Measurements from ENCODE around the gene LRP8. TPM values are rescaled to one million over a fixed set of nuclear protein-coding genes. Genes with fewer than 3 reads are reported as not detected.

Gene LRP8
- total RNA-seq, 2 donors from 2014 or later, result 2.5 to 5.3 TPM

DNA sequence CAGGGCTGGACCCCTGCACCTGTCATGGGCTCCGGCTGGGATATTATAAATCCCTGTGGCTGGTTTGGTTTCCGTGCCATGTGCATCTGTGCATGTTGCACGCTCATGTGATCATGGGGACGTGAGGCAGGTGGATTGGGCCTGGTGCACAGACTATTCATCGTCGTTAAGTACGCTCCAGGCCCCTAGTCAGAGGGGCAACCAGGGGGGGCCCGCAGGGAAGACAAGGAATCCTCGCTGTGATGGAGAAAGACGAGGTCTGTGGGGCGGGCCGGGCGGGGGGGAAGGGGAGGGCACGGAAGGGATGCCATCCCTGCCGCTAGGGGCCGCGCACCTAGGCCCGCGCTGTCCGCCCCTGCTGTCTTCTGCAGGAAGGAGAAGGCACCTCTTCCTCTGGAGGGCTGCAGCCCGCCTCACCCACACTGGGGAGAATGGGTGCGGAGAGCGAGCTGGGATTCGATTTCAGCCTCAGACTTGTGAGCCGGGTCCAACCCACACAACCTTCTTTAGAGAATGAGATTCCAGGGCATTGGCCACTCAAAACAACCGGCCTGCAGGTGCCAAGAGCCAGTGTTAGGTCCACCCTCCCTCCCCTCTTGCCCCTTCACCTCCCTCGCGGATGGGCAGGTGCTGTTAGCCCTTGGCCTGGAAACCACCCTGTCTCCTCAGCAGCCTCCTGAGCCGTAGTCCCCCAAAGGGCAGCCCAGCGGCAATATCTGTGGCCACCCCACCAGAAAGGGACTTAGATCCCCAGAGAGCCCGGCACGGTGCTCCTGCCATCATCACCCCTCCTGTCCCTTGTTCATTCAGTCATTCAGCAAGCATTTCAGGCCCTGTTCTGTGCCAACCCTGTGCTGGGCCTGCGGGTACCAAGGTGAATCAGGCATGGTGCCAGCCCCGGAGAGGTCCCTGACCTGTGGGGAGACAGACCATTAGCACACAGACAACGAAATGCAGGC is 950 bp upstream of the LRP8 start:
- intact Hi-C loops (cut with DNase I, micrococcal nuclease), result no loop called here
- peak; percentile 21 to 23 for DNase-seq
- ATAC-seq, result no peak

DNA sequence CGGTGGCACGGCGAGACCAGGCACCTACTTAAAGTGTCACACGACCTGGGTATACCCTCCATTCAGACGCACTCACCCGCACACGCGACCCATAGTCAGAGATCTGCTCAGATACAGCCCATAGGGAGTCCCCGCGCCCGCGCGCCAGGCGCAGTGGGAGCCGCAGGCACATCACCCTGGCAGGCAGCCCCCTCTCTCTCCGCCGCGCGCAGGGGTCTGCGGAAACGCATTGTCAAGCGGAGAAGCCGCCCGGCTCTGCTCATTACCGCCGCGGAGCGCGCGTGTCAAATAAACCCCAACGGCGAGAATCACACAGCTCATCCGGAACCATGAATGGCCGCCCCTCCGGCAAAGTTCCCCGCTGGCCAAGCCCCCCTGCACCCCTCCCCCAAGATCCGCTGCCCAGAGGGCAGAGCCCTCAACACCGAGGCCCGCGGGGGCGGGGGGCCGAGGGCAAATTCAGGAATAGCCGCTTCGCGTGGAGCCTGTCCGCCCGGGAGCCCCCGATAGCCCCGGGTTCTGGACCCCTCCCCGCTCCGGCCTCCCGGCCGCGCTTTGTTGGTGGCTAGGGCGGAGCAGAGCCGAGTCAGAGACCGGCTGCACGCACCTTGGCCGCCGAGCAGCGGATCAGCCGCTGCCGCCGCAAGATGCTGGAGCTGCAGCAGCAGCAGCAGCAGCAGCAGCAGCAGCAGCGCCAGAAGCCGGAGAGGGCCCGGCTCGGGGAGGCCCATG is 522 bp downstream of the LRP8 start:
- DNase-seq (peak; percentile 31 to 49), ATAC-seq (peak; percentile 16)
- intact Hi-C loops (cut with DNase I, micrococcal nuclease), result no loop called here

GRCh38 chr1:53326598-53327181 is 1.2 kb downstream of the LRP8 start:
- intact Hi-C loops (cut with DNase I, micrococcal nuclease), result no loop called here
- peak; percentile 76 for ATAC-seq
- DNase-seq, result peak in 1 of 2 donors; percentile 71

- ATAC-seq, result peak; percentile 76
- DNase-seq, result peak; percentile 89 to 90
- intact Hi-C loops (cut with DNase I, micrococcal nuclease), result no loop called here
Observed at GRCh38 chr1:53326088-53326597, 1.7 kb downstream of the LRP8 start.

DNA sequence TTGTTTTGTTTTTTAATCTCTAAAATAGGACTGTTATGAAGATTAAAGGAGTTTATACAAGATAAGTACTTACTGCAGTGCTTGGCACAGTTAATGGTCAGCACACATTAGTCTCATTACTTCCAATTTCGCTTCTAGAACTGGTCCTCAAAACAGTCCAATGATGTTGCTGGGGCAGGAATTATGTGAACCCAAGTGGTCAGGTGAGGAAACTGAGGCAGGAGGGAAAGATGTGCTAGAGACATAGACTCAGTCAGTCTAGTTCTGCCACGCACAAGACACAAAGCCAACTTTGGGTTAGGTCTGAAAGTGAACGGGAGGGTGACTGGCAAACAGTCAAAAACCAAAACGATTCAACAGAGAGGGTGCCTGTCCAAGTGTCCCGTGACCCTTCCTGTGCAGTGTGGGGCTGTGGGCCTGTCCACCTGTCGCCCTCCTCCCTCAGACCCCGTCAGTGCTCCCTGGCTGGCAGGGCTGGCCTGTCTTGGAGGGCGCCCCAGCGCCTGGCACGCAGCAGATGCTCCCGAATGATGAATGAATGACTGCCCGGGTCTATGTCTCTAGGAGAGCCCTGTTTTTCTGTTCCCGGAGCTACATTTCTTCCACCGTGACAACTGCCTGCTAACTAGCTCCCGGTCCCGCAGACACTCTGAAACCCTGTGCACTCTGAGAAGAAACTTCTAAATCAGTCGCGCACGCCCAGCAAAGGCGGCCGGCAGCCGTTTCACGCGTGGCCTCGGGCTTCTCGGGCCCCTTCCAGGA is 2.4 kb downstream of the LRP8 start:
- ATAC-seq (no peak), DNase-seq (no peak)
- intact Hi-C loops (cut with DNase I, micrococcal nuclease), result no loop called here

GRCh38 chr1:53324728-53325297 is 3.1 kb downstream of the LRP8 start:
- intact Hi-C loops (cut with DNase I, micrococcal nuclease), result no loop called here
- no peak for DNase-seq
- no peak for ATAC-seq

- intact Hi-C loops (cut with DNase I, micrococcal nuclease), result no loop called here
- DNase-seq (no peak), ATAC-seq (no peak)
Observed at GRCh38 chr1:53324321-53324720, 3.5 kb downstream of the LRP8 start.

GRCh38 chr1:53323316-53323715 is 4.6 kb downstream of the LRP8 start:
- no peak for ATAC-seq
- DNase-seq, result no peak
- intact Hi-C loops (cut with DNase I, micrococcal nuclease), result no loop called here

DNA sequence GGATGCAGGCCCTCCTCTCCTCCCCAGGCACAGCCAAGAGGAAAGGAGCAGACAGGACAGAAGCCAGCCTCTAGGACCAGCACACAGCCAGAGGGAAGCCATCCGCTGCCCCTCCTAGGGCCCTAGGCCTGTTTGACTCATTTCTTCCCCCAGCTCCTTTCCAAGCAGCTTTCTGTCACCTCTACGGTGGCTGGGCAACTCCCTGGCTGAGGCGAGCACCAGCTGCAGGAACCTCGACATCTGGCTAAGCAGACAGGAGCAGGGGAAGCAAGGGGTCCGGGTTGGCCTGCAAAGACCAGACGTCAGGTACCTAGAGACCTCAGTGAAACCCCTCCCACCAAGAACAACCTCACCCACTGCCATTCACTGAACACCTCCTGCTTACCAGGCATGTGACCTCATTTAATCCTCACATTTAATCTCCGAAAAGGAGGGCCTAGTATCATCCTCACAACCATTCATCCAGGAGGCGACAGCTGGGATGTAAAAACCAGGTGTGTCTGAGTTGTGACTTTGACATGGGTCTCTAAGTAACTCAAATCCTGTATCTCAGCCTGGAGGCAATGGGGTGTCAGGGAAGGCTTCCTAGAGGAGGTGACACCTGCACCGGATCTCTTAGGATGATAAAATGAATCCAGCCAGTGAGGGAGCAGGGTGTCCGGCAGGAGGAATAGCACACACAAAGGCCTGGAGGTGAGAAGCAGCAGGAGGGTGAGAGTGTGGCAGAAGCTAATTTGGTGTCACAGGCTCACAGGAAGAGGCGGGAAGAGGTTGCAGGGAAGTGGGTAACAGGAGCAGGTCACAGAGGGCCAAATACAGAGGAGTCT is 5.9 kb downstream of the LRP8 start:
- ATAC-seq (no peak), DNase-seq (no peak)
- intact Hi-C loops (cut with DNase I, micrococcal nuclease), result no loop called here

GRCh38 chr1:53321366-53321765 is 6.5 kb downstream of the LRP8 start:
- ATAC-seq, result no peak
- no peak for DNase-seq

GRCh38 chr1:53320646-53321045 is 7.2 kb downstream of the LRP8 start:
- no peak for DNase-seq
- ATAC-seq, result no peak
- intact Hi-C loops (cut with DNase I, micrococcal nuclease), result no loop called here

More at GRCh38 chr1:53321366-53321765, 6.5 kb downstream of the LRP8 start:
- intact Hi-C loops (cut with DNase I, micrococcal nuclease), result no loop called here

GRCh38 chr1:53319296-53320101 is 8.4 kb downstream of the LRP8 start:
- intact Hi-C loops (cut with DNase I, micrococcal nuclease), result no loop called here
- ATAC-seq (no peak), DNase-seq (no peak)

DNA sequence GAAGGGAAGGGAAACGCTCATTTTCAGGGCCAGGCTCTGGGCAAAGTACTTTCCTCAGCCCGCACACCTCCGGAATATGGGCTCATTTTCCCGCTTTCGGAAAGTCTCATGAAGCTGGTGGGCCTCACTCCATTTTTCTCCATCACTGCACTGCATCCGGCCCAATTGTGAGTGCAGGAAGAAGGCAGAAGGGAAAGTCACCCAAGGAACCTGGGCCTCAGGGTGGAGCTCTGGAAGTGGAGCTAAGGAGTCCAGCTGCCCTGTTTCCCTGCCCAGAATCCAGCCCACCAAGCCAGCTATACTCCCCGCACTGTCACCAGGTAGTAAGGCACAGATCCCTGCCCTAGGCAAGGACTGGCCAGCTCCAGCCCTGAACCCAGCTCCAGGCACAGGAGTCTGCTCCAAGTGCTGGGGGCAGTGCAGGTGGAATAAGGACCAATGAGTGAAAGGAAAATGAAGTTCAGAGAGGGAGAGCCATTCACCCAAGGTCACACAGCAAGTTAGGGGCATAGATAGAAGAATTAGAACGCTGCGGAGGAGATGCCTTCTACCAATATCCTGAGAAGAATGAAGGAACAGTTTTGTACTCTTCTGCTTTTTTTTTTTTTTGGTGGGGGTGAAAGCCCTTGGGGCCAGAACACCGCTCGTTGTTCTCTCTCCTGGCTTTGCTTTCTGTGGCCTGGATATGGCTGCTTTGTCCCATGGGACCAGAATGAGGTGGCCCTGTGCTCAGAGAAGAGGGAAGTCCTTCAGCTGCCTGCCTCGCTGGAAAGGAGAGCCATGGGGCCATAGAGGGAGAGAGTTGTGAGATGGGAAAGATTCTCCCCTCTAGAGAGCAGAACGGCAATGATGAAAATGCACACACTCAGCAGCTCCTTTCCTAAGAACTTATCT is 10.0 kb downstream of the LRP8 start:
- intact Hi-C loops (cut with DNase I, micrococcal nuclease), result no loop called here
- ATAC-seq, result no peak

GRCh38 chr1:53316766-53317581 is 10.9 kb downstream of the LRP8 start:
- intact Hi-C loops (cut with DNase I, micrococcal nuclease), result no loop called here
- ATAC-seq (no peak), DNase-seq (no peak)

More for the DNA sequence above, 10.0 kb downstream of the LRP8 start:
- DNase-seq, result no peak

DNA sequence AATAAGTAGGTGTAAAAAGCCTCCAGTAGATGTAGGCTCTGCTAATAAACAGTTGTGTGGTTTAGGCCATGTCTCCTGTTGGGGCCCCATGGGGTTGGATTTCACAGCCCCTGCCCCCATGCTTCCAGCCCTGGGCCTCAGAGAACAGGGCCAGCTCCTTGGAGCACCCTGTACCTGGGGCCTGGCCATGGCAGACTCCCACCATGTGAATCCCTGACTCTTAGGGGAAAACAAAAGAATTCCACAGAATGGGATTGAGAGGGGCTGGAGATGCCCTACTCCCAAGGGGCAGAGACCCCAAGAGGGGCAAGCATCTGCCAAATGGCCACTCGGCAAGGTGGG is 11.5 kb downstream of the LRP8 start:
- DNase-seq, result no peak
- no peak for ATAC-seq
- intact Hi-C loops (cut with DNase I, micrococcal nuclease), result no loop called here
